Suprapubic skin (tissue), 3 donors: ENCODE measurements around the gene SEC24B.

Source experiments
- EP300 ChIP-seq: sonication (generic); formaldehyde crosslinking; IDR thresholded peaks from one replicate; pipeline ENCODE4 v1.6.1; 2017; ENCODE audit warnings: antibody characterized with exemption
- POLR2A ChIP-seq, 2 donors: fragments of 450-650 bp; IDR thresholded peaks; one replicate each; pipeline ENCODE4 v1.6.1; 2017; ENCODE audit warnings: antibody characterized with exemption in 2 of 2, mild to moderate bottlenecking in 2 of 2, moderate library complexity in 2 of 2
- TF ChIP-seq, protein P1 (sequence below), 2 donors: fragments of 200-600 bp in 1 of 2; fragments of 450-650 bp in 1 of 2; sonication (generic) in 1 of 2; IDR thresholded peaks; one replicate each; pipeline ENCODE4 v1.5.1; 2016 to 2019; ENCODE audit warnings: antibody characterized with exemption in 2 of 2, mild to moderate bottlenecking in 1 of 2, moderate library complexity in 1 of 2

DNA sequence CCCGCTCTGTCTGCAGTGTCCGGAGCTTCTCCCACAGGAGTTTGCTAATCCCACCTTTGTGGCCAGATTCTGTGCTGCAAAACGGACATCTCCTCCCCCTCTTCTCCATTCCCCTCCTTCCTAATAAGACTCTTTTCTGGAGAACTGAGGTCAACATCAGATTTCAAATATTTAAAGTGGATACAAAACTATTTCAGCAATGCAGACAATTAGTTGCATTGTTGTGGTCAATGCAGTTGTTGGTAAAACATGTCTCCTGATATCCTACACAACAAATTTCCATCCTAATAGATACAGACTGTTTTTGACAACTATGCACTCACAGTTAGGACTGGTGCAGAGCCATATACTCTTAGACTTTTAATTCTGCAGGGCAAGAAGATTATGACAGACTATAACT, 121.4 kb downstream of the SEC24B start:
- TF ChIP-seq, protein P1, sequence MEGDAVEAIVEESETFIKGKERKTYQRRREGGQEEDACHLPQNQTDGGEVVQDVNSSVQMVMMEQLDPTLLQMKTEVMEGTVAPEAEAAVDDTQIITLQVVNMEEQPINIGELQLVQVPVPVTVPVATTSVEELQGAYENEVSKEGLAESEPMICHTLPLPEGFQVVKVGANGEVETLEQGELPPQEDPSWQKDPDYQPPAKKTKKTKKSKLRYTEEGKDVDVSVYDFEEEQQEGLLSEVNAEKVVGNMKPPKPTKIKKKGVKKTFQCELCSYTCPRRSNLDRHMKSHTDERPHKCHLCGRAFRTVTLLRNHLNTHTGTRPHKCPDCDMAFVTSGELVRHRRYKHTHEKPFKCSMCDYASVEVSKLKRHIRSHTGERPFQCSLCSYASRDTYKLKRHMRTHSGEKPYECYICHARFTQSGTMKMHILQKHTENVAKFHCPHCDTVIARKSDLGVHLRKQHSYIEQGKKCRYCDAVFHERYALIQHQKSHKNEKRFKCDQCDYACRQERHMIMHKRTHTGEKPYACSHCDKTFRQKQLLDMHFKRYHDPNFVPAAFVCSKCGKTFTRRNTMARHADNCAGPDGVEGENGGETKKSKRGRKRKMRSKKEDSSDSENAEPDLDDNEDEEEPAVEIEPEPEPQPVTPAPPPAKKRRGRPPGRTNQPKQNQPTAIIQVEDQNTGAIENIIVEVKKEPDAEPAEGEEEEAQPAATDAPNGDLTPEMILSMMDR (IDR thresholded peaks at IDR 0.05), result no peak
- TF ChIP-seq POLR2A (IDR thresholded peaks at IDR 0.05) (no peak), EP300 (no peak)
